Fibroblast of lung (primary cell): ENCODE results near the gene PSMG3. TPM values are rescaled to one million over a fixed set of nuclear protein-coding genes. Genes with fewer than 3 reads are reported as not detected.

Experiments used
- DNase-seq, 2 donors: peaks; one replicate each; pipeline versions ENCODE4 v3.0.0 to v3.0.0-alpha.2; 2010; ENCODE audit warnings: low read depth in 2 of 2
- H2AFZ ChIP-seq: 2 replicates; pipeline ENCODE4 v1.5.1; 2012; ENCODE audit warnings: low read length, control low read depth, inconsistent platforms
- H3K27ac ChIP-seq: 2 replicates; pipeline ENCODE4 v1.5.1; 2011; ENCODE audit warnings: low read length, control low read depth; ENCODE audit not compliant: insufficient read depth
- H3K27me3 ChIP-seq: 2 replicates; pipeline ENCODE4 v1.5.1; 2011; ENCODE audit warnings: mild to moderate bottlenecking, low read length; ENCODE audit not compliant: control insufficient read depth, insufficient read depth
- H3K36me3 ChIP-seq: 2 replicates; pipeline ENCODE4 v1.5.1; 2011; ENCODE audit warnings: low read length; ENCODE audit not compliant: control insufficient read depth, insufficient read depth
- H3K4me1 ChIP-seq: 2 replicates; pipeline ENCODE4 v1.5.1; 2011; ENCODE audit warnings: low read length; ENCODE audit not compliant: control insufficient read depth, insufficient read depth; ENCODE audit errors: extremely low read depth
- H3K4me2 ChIP-seq: 2 replicates; pipeline ENCODE4 v1.5.1; 2011; ENCODE audit warnings: low read length, control low read depth; ENCODE audit not compliant: insufficient read depth; ENCODE audit errors: extremely low read depth
- H3K4me3 ChIP-seq, 4 experiments: fragments of 200-600 bp in 1 of 4; sonication (generic) in 1 of 4; replicated peaks in 1 of 4; 2 replicates each; pipeline ENCODE4 v1.5.1; 2011 to 2016; ENCODE audit warnings: low read length in 4 of 4, low read depth in 3 of 4, mild to moderate bottlenecking in 3 of 4, control low read depth in 2 of 4, inconsistent platforms in 1 of 4, mixed read lengths in 1 of 4; ENCODE audit not compliant: insufficient read depth in 1 of 4; ENCODE audit errors: control extremely low read depth in 1 of 4
- H3K79me2 ChIP-seq: 2 replicates; pipeline ENCODE4 v1.5.1; 2012; ENCODE audit warnings: mild to moderate bottlenecking, low read length, inconsistent platforms; ENCODE audit not compliant: control insufficient read depth, insufficient read depth
- H3K9ac ChIP-seq: 2 replicates; pipeline ENCODE4 v1.5.1; 2011; ENCODE audit warnings: mild to moderate bottlenecking, low read length, control low read depth; ENCODE audit not compliant: insufficient read depth
- H3K9me3 ChIP-seq: 2 replicates; pipeline ENCODE4 v1.5.1; 2012; ENCODE audit warnings: low read depth, low read length; ENCODE audit not compliant: control insufficient read depth, insufficient read depth
- H4K20me1 ChIP-seq: 2 replicates; pipeline ENCODE4 v1.5.1; 2011; ENCODE audit warnings: low read length; ENCODE audit not compliant: control insufficient read depth, insufficient read depth; ENCODE audit errors: extremely low read depth
- CTCF ChIP-seq, 2 donors: IDR thresholded peaks in 1 of 2; conservative IDR thresholded peaks in 1 of 2; 1 replicate in 1 of 2; 2 replicates in 1 of 2; pipeline ENCODE4 v1.5.1; 2011 to 2012; ENCODE audit warnings: low read length in 2 of 2, control low read depth in 1 of 2, inconsistent platforms in 1 of 2, low read depth in 1 of 2, mild to moderate bottlenecking in 1 of 2
- EZH2 ChIP-seq: IDR thresholded peaks from 2 replicates; pipeline ENCODE4 v1.5.1; 2012; ENCODE audit warnings: low read length, control low read depth, mild to moderate bottlenecking; ENCODE audit errors: missing control alignments
- polyA plus RNA-seq, 2 donors: library from polyadenylated mRNA; depleted of rRNA in 1 of 2; stranded (reverse) in 1 of 2; unstranded in 1 of 2; fragments of >200 nt; gene quantifications; 2 replicates each; pipeline ENCODE4 v1.2.1, GENCODE V29; 2011 to 2012; ENCODE audit warnings: missing spikeins in 1 of 2
- total RNA-seq: library from RNA; depleted of rRNA; stranded (reverse); fragments of >200 nt; gene quantifications from 2 replicates; pipeline ENCODE4 v1.2.1, GENCODE V29; 2014

PSMG3 gene
- total and polyA plus RNA-seq, 2 donors (not counting 1 experiment from before 2014, with no cell fraction given), result 19.3 to 24.6 TPM

- Histone ChIP-seq H4K20me1 (no peaks in the 10 kb centered on the region), H3K27me3 (no peaks in the 10 kb centered on the region), H3K27ac (no peak overlapping the region), H3K4me1 (no peaks in the 10 kb centered on the region), H3K4me2 (no peak overlapping the region), H2AFZ (no peak overlapping the region), H3K9ac (no peak overlapping the region), H3K36me3 (peaks cover 11% of the 10 kb centered on the region), H3K4me3 (no peak overlapping the region), H3K9me3 (no peaks in the 10 kb centered on the region), H3K79me2 (peaks cover under 1% of the 10 kb centered on the region)
- no peak for TF ChIP-seq CTCF (conservative IDR thresholded peaks at IDR 0.05 in 1 of 2, IDR thresholded peaks at IDR 0.05 in 1 of 2; ENCODE audit: low read depth in 1 of 2, low read length in 2 of 2)
- no peak for TF ChIP-seq EZH2
- no peak for DNase-seq
Measured at GRCh38 chr7:1544896-1545416, 24.9 kb downstream of the PSMG3 start.

GRCh38 chr7:1544178-1544895, 25.5 kb downstream of the PSMG3 start:
- TF ChIP-seq CTCF (conservative IDR thresholded peaks at IDR 0.05 in 1 of 2, IDR thresholded peaks at IDR 0.05 in 1 of 2; ENCODE audit: low read depth in 1 of 2, low read length in 2 of 2) (no peak), EZH2 (no peak)
- H3K9ac ChIP-seq, result no peak overlapping the region
- no peak for DNase-seq

GRCh38 chr7:1543826-1544177, 26.0 kb downstream of the PSMG3 start:
- Histone ChIP-seq H3K4me3 (no peak overlapping the region), H3K9me3 (no peaks in the 10 kb centered on the region), H2AFZ (no peak overlapping the region), H3K9ac (no peak overlapping the region), H3K4me2 (no peak overlapping the region), H3K27ac (no peak overlapping the region), H3K27me3 (no peaks in the 10 kb centered on the region), H3K4me1 (peaks cover 2% of the 10 kb centered on the region), H4K20me1 (no peaks in the 10 kb centered on the region), H3K79me2 (peaks cover 12% of the 10 kb centered on the region), H3K36me3 (peaks cover 21% of the 10 kb centered on the region)
- no peak for DNase-seq
- TF ChIP-seq EZH2 (no peak), CTCF (conservative IDR thresholded peaks at IDR 0.05 in 1 of 2, IDR thresholded peaks at IDR 0.05 in 1 of 2; ENCODE audit: low read depth in 1 of 2, low read length in 2 of 2) (no peak)

More at GRCh38 chr7:1544178-1544895, 25.5 kb downstream of the PSMG3 start:
- Histone ChIP-seq H3K9me3 (no peaks in the 10 kb centered on the region), H3K27me3 (no peaks in the 10 kb centered on the region), H3K4me1 (no peaks in the 10 kb centered on the region), H3K4me2 (no peak overlapping the region), H4K20me1 (no peaks in the 10 kb centered on the region), H3K27ac (no peak overlapping the region), H3K4me3 (no peak overlapping the region), H3K79me2 (peaks cover 7% of the 10 kb centered on the region), H2AFZ (no peak overlapping the region), H3K36me3 (peaks cover 18% of the 10 kb centered on the region)
